ENCODE results near the gene FPGS. TPM values are rescaled to one million over a fixed set of nuclear protein-coding genes. Genes with fewer than 3 reads are reported as not detected.
A peak's percentile ranks its signal among the peaks of the same experiment; 100 is the strongest.

The FPGS gene
- total and polyA plus RNA-seq, 7 experiments from 2014 or later: 37.3 to 123 (median 90.8) TPM

DNA sequence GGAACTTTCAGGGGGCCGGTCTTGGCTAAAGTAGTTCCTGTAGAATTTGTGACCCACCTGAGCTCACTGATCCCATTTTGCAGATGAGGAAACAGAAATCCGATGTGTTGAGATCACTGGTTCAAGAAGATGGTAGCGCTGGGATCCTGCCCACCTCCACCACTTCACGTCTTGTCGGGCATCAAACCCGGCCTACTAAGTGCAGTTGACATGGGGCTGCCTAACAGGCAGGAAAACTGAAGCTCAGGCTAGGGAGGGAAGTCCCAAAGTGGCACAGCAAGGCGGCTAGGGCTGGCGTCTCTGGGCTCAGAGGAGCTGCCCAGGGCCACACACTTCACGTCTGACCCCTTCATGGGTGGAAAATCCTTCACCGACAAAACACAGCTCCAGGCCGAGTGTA is 52.3 kb downstream of the FPGS start:
- H3K36me3 ChIP-seq (ENCODE audit: control insufficient read depth in 2 of 3, insufficient read depth in 3 of 3, low read length in 3 of 3): no peaks in the 10 kb centered on the region
- Mint-ChIP-seq H3K4me3 (peak overlapping the region; percentile 25 to 91 (median 61)), H3K27me3 (no peaks in the 10 kb centered on the region), H3K36me3 (peaks cover 5 to 15% (median 7%) of the 10 kb centered on the region in 5 donors), H3K9me3 (peaks cover 0 to 10% (median 4%) of the 10 kb centered on the region in 11 donors), H3K4me1 (peaks cover 13 to 46% (median 29%) of the 10 kb centered on the region in 7 donors), H3K27ac (peak overlapping the region in 7 of 9 donors; percentile 48 to 89 (median 66))
- CTCF ChIA-PET: interaction anchor here (1.3 kb wide), 1 partner anchor 14 kb away, joined by 4 read pairs; no protein-coding TSS in a partner anchor
- peaks cover 7 to 28% of the 10 kb centered on the region in 2 donors for H3K4me1 ChIP-seq (ENCODE audit: control insufficient read depth in 2 of 2, insufficient read depth in 2 of 2, low read length in 2 of 2)
- peak overlapping the region; percentile 75 for H3K27ac ChIP-seq (ENCODE audit: low read depth, low read length)
- POLR2A ChIA-PET: interaction anchor here (0.6 to 3.1 kb wide), 10 partner anchors 10 to 123 kb away, joined by 3 to 10 read pairs (median 4); partner anchors contain the start of gene CDK9
- H3K27me3 ChIP-seq (ENCODE audit: control insufficient read depth in 2 of 2, insufficient read depth in 2 of 2, low read length in 2 of 2): no peaks in the 10 kb centered on the region
- peaks cover 0 to 8% (median 0%) of the 10 kb centered on the region in 3 experiments for H3K9me3 ChIP-seq (ENCODE audit: control insufficient read depth in 2 of 3, low read length in 3 of 3)
- peak overlapping the region; percentile 18 for H3K4me3 ChIP-seq (ENCODE audit: low read length)
- intact Hi-C loops (cut with micrococcal nuclease): loop anchor here (1.0 to 5.0 kb wide), 2 partner anchors 10 to 53 kb away; partner anchors contain the start of gene FPGS (in 1 of the 2)
- DNase-seq (no peak), ATAC-seq (no peak)

DNA sequence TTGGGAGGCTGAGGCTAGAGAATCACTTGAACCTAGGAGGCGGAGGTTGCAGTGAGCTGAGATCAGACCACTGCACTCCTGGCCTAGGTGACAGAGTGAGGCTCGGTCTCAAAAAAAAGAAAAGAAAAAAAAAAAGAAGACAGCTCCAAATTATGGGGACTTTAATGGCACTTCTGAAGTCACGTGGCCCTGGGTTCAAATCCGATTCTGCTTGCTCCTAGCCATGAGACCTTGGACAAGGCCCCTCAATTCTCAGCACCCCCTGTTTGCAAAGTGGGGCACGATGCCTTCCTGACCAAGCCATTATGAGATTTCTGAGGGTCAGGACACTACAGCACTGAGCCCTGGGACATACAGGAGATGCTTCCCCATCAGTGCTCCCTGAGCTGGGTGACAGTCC is 52.8 kb downstream of the FPGS start:
- Histone ChIP-seq H3K27ac (ENCODE audit: low read depth, low read length) (no peak overlapping the region), H3K9me3 (ENCODE audit: control insufficient read depth in 2 of 3, low read length in 3 of 3) (peaks cover 0 to 2% (median 0%) of the 10 kb centered on the region in 3 experiments), H3K4me3 (ENCODE audit: low read length) (no peak overlapping the region), H3K27me3 (ENCODE audit: control insufficient read depth in 2 of 2, insufficient read depth in 2 of 2, low read length in 2 of 2) (no peaks in the 10 kb centered on the region), H3K4me1 (ENCODE audit: control insufficient read depth in 2 of 2, insufficient read depth in 2 of 2, low read length in 2 of 2) (peaks cover 7 to 28% of the 10 kb centered on the region in 2 donors), H3K36me3 (ENCODE audit: control insufficient read depth in 2 of 3, insufficient read depth in 3 of 3, low read length in 3 of 3) (no peaks in the 10 kb centered on the region)
- intact Hi-C loops (cut with micrococcal nuclease): no loop called here
- no peaks in the 10 kb centered on the region for H3K27me3 Mint-ChIP-seq
- ChIA-PET CTCF (interaction anchor here (1.3 kb wide), 2 partner anchors 14 kb away, joined by 3 to 4 read pairs; no protein-coding TSS in a partner anchor), POLR2A (interaction anchor here (0.6 to 3.1 kb wide), 6 partner anchors 10 to 123 kb away, joined by 3 to 10 read pairs (median 3); no protein-coding TSS in a partner anchor)
- H3K4me3 Mint-ChIP-seq: peak overlapping the region in 9 of 10 donors; percentile 39 to 91 (median 61)
- peaks cover 13 to 48% (median 30%) of the 10 kb centered on the region in 7 donors for H3K4me1 Mint-ChIP-seq
- H3K36me3 Mint-ChIP-seq: peaks cover 3 to 12% (median 5%) of the 10 kb centered on the region in 5 donors
- no peak for DNase-seq
- ATAC-seq: no peak
- peaks cover 0 to 4% (median 2%) of the 10 kb centered on the region in 11 donors for H3K9me3 Mint-ChIP-seq
- peak overlapping the region; percentile 66 to 89 (median 71) for H3K27ac Mint-ChIP-seq

DNA sequence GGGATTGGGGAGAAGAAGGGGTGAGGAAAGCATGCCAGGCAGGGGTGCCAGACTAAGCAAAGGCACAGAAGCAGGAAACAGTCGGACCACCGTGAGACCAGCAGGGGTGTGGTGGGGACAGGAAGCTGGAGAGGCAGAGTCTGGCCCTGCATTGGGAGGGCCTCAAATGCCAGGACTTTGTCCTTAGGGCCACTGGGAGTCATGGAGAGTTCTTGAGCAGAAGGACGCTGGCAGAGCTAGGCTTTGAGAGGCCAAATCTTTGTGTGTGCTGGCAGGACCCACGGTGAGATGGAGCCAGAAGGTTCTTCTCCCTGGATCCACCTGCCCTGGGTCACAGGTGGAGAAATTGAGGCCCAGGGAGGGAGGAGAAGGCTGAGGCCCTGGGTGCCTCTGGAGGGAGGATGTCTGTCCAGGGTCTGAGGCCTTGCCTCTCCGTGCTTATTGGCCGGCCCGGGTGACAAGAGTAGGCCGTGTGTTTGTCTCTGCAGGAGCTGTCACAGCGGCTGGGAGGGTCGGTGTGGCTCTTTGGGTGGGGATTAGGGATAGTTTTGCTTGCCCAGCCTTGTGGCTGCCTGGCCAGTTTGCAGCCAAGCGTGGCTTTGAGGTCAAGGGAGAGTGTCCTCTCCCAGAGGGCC is 53.5 kb downstream of the FPGS start:
- CTCF ChIA-PET: interaction anchor here (0.6 to 1.3 kb wide), 2 partner anchors 14 to 197 kb away, joined by 3 read pairs; no protein-coding TSS in a partner anchor
- ATAC-seq (no peak), DNase-seq (no peak)
- Mint-ChIP-seq H3K27me3 (no peaks in the 10 kb centered on the region), H3K9me3 (no peaks in the 10 kb centered on the region), H3K4me1 (peaks cover 19 to 55% (median 37%) of the 10 kb centered on the region in 7 donors), H3K4me3 (peak overlapping the region in 5 of 10 donors; percentile 50 to 91 (median 84)), H3K27ac (peak overlapping the region in 8 of 9 donors; percentile 17 to 89 (median 70)), H3K36me3 (peaks cover 0 to 6% (median 0%) of the 10 kb centered on the region in 5 donors)
- intact Hi-C loops (cut with micrococcal nuclease): no loop called here
- Histone ChIP-seq H3K27me3 (ENCODE audit: control insufficient read depth in 2 of 2, insufficient read depth in 2 of 2, low read length in 2 of 2) (no peaks in the 10 kb centered on the region), H3K27ac (ENCODE audit: low read depth, low read length) (no peak overlapping the region), H3K9me3 (ENCODE audit: control insufficient read depth in 2 of 3, low read length in 3 of 3) (no peaks in the 10 kb centered on the region), H3K36me3 (ENCODE audit: control insufficient read depth in 2 of 3, insufficient read depth in 3 of 3, low read length in 3 of 3) (no peaks in the 10 kb centered on the region), H3K4me1 (ENCODE audit: control insufficient read depth in 2 of 2, insufficient read depth in 2 of 2, low read length in 2 of 2) (peaks cover 12 to 33% of the 10 kb centered on the region in 2 donors), H3K4me3 (ENCODE audit: low read length) (no peak overlapping the region)
- POLR2A ChIA-PET: interaction anchor here (0.5 to 3.1 kb wide), 7 partner anchors 9 to 405 kb away, joined by 3 to 10 read pairs (median 3); partner anchors contain the start of gene LRSAM1

DNA sequence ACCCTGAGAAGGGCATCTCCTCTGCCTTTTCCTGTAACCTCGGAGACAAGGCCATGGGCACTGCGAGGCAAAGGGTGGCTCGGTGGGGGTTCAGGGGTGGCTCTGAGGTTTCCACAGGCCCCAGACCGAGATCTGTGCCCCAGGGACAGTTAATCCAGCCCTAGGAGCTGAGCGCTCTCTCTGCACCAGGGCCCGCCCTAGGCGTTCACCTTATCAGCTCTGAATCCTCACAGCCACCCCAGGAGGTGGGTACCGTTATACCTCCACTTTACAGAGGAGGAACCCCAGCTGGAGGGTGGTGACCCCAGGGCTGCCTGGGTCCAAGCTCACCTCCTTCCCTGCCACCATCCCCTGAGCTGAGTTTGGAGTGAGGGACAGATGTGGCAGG is 54.0 kb downstream of the FPGS start:
- Histone ChIP-seq H3K27me3 (ENCODE audit: control insufficient read depth in 2 of 2, insufficient read depth in 2 of 2, low read length in 2 of 2) (no peaks in the 10 kb centered on the region), H3K27ac (ENCODE audit: low read depth, low read length) (no peak overlapping the region), H3K9me3 (ENCODE audit: control insufficient read depth in 2 of 3, low read length in 3 of 3) (no peaks in the 10 kb centered on the region), H3K4me3 (ENCODE audit: low read length) (no peak overlapping the region), H3K4me1 (ENCODE audit: control insufficient read depth in 2 of 2, insufficient read depth in 2 of 2, low read length in 2 of 2) (peaks cover 17 to 38% of the 10 kb centered on the region in 2 donors), H3K36me3 (ENCODE audit: control insufficient read depth in 2 of 3, insufficient read depth in 3 of 3, low read length in 3 of 3) (no peaks in the 10 kb centered on the region)
- H3K4me3 Mint-ChIP-seq: no peak overlapping the region
- no peak for ATAC-seq
- no peaks in the 10 kb centered on the region for H3K9me3 Mint-ChIP-seq
- no peaks in the 10 kb centered on the region for H3K27me3 Mint-ChIP-seq
- peaks cover 24 to 60% (median 41%) of the 10 kb centered on the region in 7 donors for H3K4me1 Mint-ChIP-seq
- ChIA-PET CTCF (interaction anchor here (0.6 to 1.3 kb wide), 2 partner anchors 13 to 197 kb away, joined by 3 read pairs; no protein-coding TSS in a partner anchor), POLR2A (interaction anchor here (0.5 to 0.9 kb wide), 5 partner anchors 30 to 405 kb away, joined by 3 read pairs; partner anchors contain the start of gene LRSAM1)
- DNase-seq: no peak
- peaks cover 0 to 5% (median 0%) of the 10 kb centered on the region in 5 donors for H3K36me3 Mint-ChIP-seq
- intact Hi-C loops (cut with micrococcal nuclease): no loop called here
- H3K27ac Mint-ChIP-seq: no peak overlapping the region

DNA sequence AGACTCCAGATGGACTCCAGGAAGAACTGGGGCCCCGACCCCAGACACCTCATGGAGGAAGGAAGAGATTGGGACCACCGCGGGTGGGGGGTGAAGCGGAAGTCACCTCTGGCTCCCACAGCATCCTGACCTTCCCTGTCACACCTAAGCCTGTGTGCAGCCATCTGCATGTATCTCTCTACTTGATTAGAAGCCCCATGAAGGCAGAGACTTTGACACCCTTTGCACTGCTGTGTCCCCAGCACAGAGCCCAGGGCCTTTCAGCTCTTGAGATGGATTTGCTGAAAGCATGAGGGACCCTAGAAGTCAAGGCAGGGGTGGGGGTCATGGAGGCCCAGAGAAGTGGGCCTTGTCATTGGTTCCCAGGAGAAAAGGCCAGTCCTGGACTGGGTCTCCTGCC is 54.6 kb downstream of the FPGS start:
- H3K9me3 Mint-ChIP-seq: no peaks in the 10 kb centered on the region

DNA sequence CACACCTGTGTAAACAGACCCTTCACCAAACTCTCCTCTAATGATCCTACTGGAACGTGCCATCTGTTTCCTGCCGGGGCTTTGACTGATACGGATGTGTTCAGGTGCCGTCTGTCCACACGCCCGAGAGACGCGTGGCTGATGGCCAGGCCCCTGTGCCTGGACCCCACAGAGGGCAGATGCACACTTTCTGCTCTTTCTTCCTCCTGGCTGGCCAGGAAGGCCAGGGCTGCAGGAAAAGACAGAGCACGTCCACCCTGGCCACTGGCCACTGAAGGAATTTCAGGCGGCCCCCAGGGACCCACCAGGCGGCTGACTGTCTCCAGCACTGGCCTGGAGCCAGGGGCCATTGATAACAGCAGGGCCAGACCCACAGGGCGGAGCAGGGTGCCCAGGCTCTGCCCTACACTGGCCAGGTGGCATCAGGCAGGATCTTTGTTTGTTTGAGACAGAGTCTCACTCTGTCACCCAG is 55.4 kb downstream of the FPGS start:
- DNase-seq (no peak), ATAC-seq (no peak)
- H3K4me1 ChIP-seq (ENCODE audit: control insufficient read depth in 2 of 2, insufficient read depth in 2 of 2, low read length in 2 of 2): peaks cover 29 to 45% of the 10 kb centered on the region in 2 donors
- CTCF ChIA-PET: no interaction called here
- H3K36me3 ChIP-seq (ENCODE audit: control insufficient read depth in 2 of 3, insufficient read depth in 3 of 3, low read length in 3 of 3): no peaks in the 10 kb centered on the region
- no peaks in the 10 kb centered on the region for H3K27me3 Mint-ChIP-seq
- H3K27me3 ChIP-seq (ENCODE audit: control insufficient read depth in 2 of 2, insufficient read depth in 2 of 2, low read length in 2 of 2): no peaks in the 10 kb centered on the region
- no peak overlapping the region for H3K27ac ChIP-seq (ENCODE audit: low read depth, low read length)
- peak overlapping the region in 3 of 9 donors; percentile 18 to 47 (median 25) for H3K27ac Mint-ChIP-seq
- POLR2A ChIA-PET: no interaction called here
- peaks cover 24 to 62% (median 44%) of the 10 kb centered on the region in 7 donors for H3K4me1 Mint-ChIP-seq
- no peak overlapping the region for H3K4me3 ChIP-seq (ENCODE audit: low read length)
- H3K9me3 ChIP-seq (ENCODE audit: control insufficient read depth in 2 of 3, low read length in 3 of 3): no peaks in the 10 kb centered on the region
- no peaks in the 10 kb centered on the region for H3K9me3 Mint-ChIP-seq
- H3K4me3 Mint-ChIP-seq: peak overlapping the region in 1 of 10 donors; percentile 19
- H3K36me3 Mint-ChIP-seq: no peaks in the 10 kb centered on the region
- intact Hi-C loops (cut with micrococcal nuclease): no loop called here

More for the DNA sequence above, 54.6 kb downstream of the FPGS start:
- Histone ChIP-seq H3K4me3 (ENCODE audit: low read length) (no peak overlapping the region), H3K27ac (ENCODE audit: low read depth, low read length) (no peak overlapping the region), H3K36me3 (ENCODE audit: control insufficient read depth in 2 of 3, insufficient read depth in 3 of 3, low read length in 3 of 3) (no peaks in the 10 kb centered on the region), H3K4me1 (ENCODE audit: control insufficient read depth in 2 of 2, insufficient read depth in 2 of 2, low read length in 2 of 2) (peaks cover 22 to 44% of the 10 kb centered on the region in 2 donors), H3K27me3 (ENCODE audit: control insufficient read depth in 2 of 2, insufficient read depth in 2 of 2, low read length in 2 of 2) (no peaks in the 10 kb centered on the region), H3K9me3 (ENCODE audit: control insufficient read depth in 2 of 3, low read length in 3 of 3) (no peaks in the 10 kb centered on the region)
- intact Hi-C loops (cut with micrococcal nuclease): no loop called here
- Mint-ChIP-seq H3K4me1 (peaks cover 24 to 61% (median 41%) of the 10 kb centered on the region in 7 donors), H3K36me3 (peaks cover 0 to under 1% (median 0%) of the 10 kb centered on the region in 5 donors), H3K4me3 (no peak overlapping the region), H3K27me3 (no peaks in the 10 kb centered on the region), H3K27ac (no peak overlapping the region)
- no peak for ATAC-seq
- ChIA-PET POLR2A (interaction anchor here (0.9 kb wide), 1 partner anchor 58 kb away, joined by 3 read pairs; no protein-coding TSS in a partner anchor), CTCF (no interaction called here)
- DNase-seq: no peak
